Activated naive CD4-positive, alpha-beta T cell treated with anti-CD3 and anti-CD28 coated beads for 36 hours (primary cell): Measurements from ENCODE around the gene EEF1A2. TPM values are rescaled to one million over a fixed set of nuclear protein-coding genes. Genes with fewer than 3 reads are reported as not detected.

Source experiments
- CTCF ChIA-PET: fragments of 350-600 bp; sonication (Branson Sonifier 250); formaldehyde crosslinking; loops from one replicate; lab custom pipeline; 2021; ENCODE audit warnings: antibody characterized with exemption; lab: Charles Lee
- DNase-seq: peaks from one replicate; pipeline ENCODE4 v3.0.0-alpha.2; 2020
- H3K27ac Mint-ChIP-seq: one replicate; pipeline ENCODE4 v1.8.0; 2021; ENCODE audit warnings: mild to moderate bottlenecking, mixed read lengths
- H3K27me3 Mint-ChIP-seq: one replicate; pipeline ENCODE4 v1.8.0; 2021; ENCODE audit warnings: low read depth, mixed read lengths
- H3K36me3 Mint-ChIP-seq: one replicate; pipeline ENCODE4 v1.8.0; 2021; ENCODE audit warnings: low read depth, mixed read lengths
- H3K4me1 Mint-ChIP-seq: one replicate; pipeline ENCODE4 v1.8.0; 2021; ENCODE audit warnings: low read depth, mixed read lengths
- H3K4me3 Mint-ChIP-seq: one replicate; pipeline ENCODE4 v1.8.0; 2021; ENCODE audit warnings: mild to moderate bottlenecking, moderate library complexity, mixed read lengths
- H3K9me3 Mint-ChIP-seq: one replicate; pipeline ENCODE4 v1.8.0; 2021; ENCODE audit warnings: mixed read lengths
- intact Hi-C: fragments of 100-400 bp; cut with micrococcal nuclease; formaldehyde crosslinking; loops from one replicate; pipeline ENCODE4 v1.15.1; 2023
- total RNA-seq, 2 experiments: library from RNA; stranded (reverse); gene quantifications; one replicate each; pipeline ENCODE4 v1.2.3, GENCODE V29; 2021

EEF1A2 gene
- total RNA-seq, 2 experiments from 2014 or later: 0.12 TPM; not detected in 1

DNA sequence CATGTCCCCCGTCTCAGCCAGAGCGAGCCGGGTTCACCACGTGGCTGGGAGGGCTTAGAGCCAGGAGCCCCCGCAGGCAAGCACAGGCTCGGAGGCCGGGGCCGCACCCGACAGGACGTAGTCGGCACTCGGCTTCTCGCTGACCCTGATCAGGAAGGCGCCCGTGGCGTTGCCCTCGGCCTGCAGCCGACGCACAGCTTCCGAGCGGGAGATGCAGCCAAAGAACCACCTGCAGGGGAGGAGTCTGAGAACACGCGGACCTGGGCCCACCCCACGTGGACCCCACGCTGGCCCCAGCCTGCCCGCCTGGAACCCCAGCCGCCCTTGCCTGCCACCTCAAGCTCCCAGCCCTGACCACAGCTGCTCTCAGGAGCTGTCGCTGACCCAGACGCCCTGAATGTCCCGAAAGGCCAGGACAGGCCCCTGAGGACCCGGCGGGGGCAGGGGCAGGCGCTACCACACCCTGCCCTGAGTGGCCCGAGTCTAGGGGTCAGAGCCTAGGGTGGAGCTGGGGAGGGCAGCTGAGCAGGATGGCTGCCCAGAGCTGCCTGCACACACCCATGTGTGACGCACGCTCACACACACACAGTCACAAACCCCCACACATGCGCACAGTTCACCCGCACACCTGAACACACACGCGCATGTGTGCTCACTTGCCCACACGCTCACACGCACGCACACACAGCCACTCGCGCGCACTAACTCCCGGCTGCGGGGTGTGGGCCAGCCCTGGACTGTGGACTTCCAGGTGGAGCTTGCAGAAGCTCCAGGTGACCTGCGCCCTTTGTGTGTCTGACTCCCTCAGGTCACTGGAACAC lies 36.2 kb upstream of the EEF1A2 start:
- CTCF ChIA-PET: interaction anchor here (0.7 kb wide), 1 partner anchor 38 kb away, joined by 3 read pairs; no protein-coding TSS in a partner anchor

DNA sequence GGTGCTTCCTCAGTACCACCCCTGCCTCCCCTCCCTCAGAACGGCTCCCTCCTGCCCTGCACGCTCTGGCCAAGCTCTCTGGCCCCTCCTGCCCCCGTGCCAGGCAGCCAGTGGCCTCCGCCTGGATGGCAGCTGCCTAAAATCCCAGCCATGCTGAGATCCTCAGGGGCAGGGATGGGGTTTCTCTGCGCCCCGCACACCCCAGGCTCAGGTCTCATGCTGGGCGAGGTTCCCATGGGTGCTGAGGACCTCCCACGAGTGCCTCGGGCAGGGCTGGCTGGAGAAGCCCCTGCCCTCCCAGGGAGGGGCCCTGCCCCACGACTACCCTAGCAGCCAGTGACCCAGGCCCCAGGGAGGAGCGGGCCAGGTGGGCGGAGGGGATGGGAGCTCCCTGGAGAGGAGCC lies 35.5 kb upstream of the EEF1A2 start:
- CTCF ChIA-PET: no interaction called here
- H3K27ac Mint-ChIP-seq: no peak overlapping the region
- peaks cover 11% of the 10 kb centered on the region for H3K4me1 Mint-ChIP-seq
- no peak overlapping the region for H3K4me3 Mint-ChIP-seq
- no peaks in the 10 kb centered on the region for H3K36me3 Mint-ChIP-seq
- intact Hi-C loops: loop anchor here (10.0 kb wide), 1 partner anchor 90 kb away; the partner anchor contains the start of gene GMEB2
- H3K27me3 Mint-ChIP-seq: no peaks in the 10 kb centered on the region
- H3K9me3 Mint-ChIP-seq: no peaks in the 10 kb centered on the region
- DNase-seq: no peak

More for the DNA sequence above, 36.2 kb upstream of the EEF1A2 start:
- Mint-ChIP-seq H3K36me3 (no peaks in the 10 kb centered on the region), H3K4me3 (no peak overlapping the region), H3K4me1 (peaks cover 11% of the 10 kb centered on the region), H3K9me3 (no peaks in the 10 kb centered on the region), H3K27me3 (no peaks in the 10 kb centered on the region), H3K27ac (no peak overlapping the region)
- intact Hi-C loops: loop anchor here (5.0 to 10.0 kb wide), 3 partner anchors 90 to 247 kb away; partner anchors contain the start of gene GMEB2
- peak; percentile 3 for DNase-seq

DNA sequence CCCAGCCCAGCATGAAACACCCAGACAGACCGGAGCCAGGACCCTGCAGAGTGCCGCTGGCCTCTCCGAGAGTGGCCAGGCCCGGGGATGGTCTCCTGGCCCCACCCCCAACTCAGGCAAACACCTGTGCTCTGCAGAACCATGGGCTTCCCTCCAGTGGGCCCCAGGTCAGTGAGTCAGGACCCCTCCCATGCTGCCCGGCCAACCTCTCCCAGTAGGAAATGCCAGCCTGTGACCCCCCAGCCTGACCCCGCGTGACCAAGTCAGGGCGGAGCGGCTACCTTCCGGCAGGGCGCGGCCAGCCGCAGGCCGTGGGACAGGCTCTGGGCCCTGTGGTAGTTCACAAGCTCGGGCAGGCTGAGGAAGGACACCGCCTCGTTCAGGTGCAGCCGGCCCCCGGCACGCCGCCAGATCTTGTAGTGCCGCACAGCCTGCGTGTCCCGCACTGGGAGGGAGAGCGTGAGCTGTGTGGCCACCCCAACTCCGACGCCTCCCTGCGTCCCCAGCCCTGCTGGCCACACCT lies 35.0 kb upstream of the EEF1A2 start:
- DNase-seq: peak; percentile 4
- Mint-ChIP-seq H3K4me1 (peaks cover 11% of the 10 kb centered on the region), H3K4me3 (no peak overlapping the region), H3K36me3 (no peaks in the 10 kb centered on the region), H3K27ac (no peak overlapping the region), H3K9me3 (no peaks in the 10 kb centered on the region), H3K27me3 (no peaks in the 10 kb centered on the region)
- CTCF ChIA-PET: no interaction called here
- intact Hi-C loops: loop anchor here (10.0 kb wide), 1 partner anchor 91 kb away; the partner anchor contains the start of gene GMEB2

DNA sequence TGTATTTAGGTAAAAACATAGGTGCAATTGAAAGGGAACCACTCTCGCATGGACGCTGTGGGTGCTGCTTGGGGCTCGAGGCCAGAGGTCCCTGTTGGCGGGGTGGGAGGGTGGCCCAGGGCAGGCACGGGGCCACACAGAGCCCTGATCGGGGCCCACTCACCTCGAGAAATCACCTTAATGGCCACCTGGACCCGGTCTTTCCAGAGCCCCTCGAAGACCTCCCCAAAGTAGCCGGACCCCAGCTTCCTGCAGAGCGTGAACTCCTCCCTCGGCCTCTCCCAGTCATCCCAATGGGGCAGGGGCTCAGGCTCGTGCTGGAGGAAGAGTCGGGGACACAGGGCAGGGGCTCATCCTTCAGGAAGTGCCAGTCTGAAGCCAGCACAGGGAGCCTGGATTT lies 34.5 kb upstream of the EEF1A2 start:
- H3K4me1 Mint-ChIP-seq: peaks cover 13% of the 10 kb centered on the region
- H3K9me3 Mint-ChIP-seq: no peaks in the 10 kb centered on the region
- CTCF ChIA-PET: no interaction called here
- no peaks in the 10 kb centered on the region for H3K36me3 Mint-ChIP-seq
- H3K27ac Mint-ChIP-seq: no peak overlapping the region
- no peaks in the 10 kb centered on the region for H3K27me3 Mint-ChIP-seq
- H3K4me3 Mint-ChIP-seq: no peak overlapping the region
- peak; percentile 4 for DNase-seq
- intact Hi-C loops: loop anchor here (10.0 kb wide), 1 partner anchor 91 kb away; the partner anchor contains the start of gene GMEB2

DNA sequence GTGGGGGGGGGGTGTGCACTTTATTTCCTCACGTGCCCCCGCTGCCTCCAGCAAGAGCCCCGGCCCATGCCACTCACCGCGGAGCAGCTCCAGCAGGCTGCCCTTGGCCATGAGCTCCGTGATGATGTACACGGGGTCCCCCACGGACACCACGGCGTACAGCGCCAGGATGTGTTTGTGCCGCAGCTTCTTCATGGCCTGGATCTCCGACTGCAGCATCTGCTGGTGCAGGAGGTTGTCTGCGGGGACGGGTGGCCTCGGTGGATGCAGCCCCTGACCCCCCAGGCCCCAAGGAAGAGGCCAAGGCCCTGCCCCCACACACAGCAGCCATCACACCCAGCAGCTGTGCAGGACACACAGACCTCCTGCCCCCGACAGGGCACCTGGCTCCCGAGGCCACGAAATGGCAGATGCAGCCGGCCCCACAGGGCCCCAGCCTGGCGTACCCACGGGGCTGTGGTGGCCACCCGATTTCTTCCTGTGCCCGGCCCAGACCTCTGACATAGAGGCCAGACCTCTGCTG lies 33.6 kb upstream of the EEF1A2 start:
- intact Hi-C loops: loop anchor here (10.0 kb wide), 1 partner anchor 92 kb away; the partner anchor contains the start of gene GMEB2
- Mint-ChIP-seq H3K4me3 (no peak overlapping the region), H3K27me3 (no peaks in the 10 kb centered on the region), H3K4me1 (peaks cover 9% of the 10 kb centered on the region), H3K27ac (no peak overlapping the region), H3K9me3 (no peaks in the 10 kb centered on the region), H3K36me3 (no peaks in the 10 kb centered on the region)
- DNase-seq: peak; percentile 2
- CTCF ChIA-PET: no interaction called here

DNA sequence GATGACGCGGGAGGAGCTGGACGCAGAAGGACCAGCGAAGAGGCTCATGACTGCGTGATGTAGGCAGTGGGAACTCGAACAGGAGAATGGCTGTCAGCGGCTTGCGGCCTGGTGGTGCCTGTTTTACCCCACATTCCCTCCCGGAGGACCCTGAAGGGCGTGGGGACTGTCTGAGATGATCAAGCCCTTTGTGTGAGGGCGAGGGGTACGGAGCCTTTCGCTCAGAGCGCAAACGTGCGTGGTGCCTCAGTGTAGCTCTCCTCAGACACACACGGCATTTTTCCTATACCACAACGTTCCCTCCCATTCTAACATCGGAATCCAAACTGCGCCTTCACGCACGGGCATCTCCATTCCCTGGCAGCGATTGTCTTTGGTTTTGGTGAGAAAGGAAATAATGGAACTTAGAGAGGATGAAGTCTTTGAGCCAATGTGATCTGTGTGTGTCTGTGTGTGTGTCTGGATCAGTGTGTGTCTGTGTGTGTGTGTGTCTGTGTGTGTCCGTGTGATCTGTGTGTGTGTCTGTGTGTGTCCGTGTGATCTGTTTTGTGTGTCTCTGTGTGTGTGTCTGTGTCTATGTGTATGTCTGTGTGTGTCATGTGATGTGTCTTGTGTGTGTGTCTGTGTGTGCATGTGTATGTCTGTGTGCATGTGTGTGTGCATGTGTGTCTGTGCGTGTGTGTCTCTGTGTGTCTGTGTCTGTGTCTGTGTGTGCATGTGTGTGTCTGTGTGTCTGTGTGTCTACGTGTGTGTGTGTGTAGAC lies 33.0 kb upstream of the EEF1A2 start:
- Mint-ChIP-seq H3K4me1 (peaks cover 7% of the 10 kb centered on the region), H3K27me3 (no peaks in the 10 kb centered on the region), H3K9me3 (no peaks in the 10 kb centered on the region), H3K36me3 (no peaks in the 10 kb centered on the region), H3K4me3 (no peak overlapping the region), H3K27ac (no peak overlapping the region)
- CTCF ChIA-PET: no interaction called here
- peak; percentile 3 for DNase-seq
- intact Hi-C loops: loop anchor here (10.0 kb wide), 1 partner anchor 93 kb away; the partner anchor contains the start of gene GMEB2

DNA sequence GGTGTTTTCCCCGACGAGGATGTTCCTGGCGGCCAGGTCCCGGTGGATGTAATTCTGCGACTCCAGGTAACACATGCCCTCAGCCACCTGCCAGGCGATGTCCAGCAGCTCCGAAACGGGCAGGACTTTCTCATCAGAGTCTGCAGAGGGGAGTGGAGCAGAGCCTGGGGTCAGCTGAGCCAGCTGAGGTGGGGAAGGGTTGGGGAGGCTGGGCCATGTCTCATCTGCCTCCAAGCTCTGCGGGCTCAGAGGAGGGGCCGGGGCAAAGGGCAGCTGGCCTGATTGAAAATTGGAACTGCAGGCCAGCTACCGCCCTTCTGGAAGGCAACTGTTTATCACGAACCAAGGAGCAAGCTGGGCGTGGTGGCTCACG lies 31.9 kb upstream of the EEF1A2 start:
- CTCF ChIA-PET: no interaction called here
- peaks cover 4% of the 10 kb centered on the region for H3K4me1 Mint-ChIP-seq
- no peaks in the 10 kb centered on the region for H3K27me3 Mint-ChIP-seq
- H3K4me3 Mint-ChIP-seq: no peak overlapping the region
- no peaks in the 10 kb centered on the region for H3K36me3 Mint-ChIP-seq
- DNase-seq: no peak
- H3K27ac Mint-ChIP-seq: no peak overlapping the region
- no peaks in the 10 kb centered on the region for H3K9me3 Mint-ChIP-seq
- intact Hi-C loops: loop anchor here (10.0 kb wide), 1 partner anchor 94 kb away; the partner anchor contains the start of gene GMEB2

DNA sequence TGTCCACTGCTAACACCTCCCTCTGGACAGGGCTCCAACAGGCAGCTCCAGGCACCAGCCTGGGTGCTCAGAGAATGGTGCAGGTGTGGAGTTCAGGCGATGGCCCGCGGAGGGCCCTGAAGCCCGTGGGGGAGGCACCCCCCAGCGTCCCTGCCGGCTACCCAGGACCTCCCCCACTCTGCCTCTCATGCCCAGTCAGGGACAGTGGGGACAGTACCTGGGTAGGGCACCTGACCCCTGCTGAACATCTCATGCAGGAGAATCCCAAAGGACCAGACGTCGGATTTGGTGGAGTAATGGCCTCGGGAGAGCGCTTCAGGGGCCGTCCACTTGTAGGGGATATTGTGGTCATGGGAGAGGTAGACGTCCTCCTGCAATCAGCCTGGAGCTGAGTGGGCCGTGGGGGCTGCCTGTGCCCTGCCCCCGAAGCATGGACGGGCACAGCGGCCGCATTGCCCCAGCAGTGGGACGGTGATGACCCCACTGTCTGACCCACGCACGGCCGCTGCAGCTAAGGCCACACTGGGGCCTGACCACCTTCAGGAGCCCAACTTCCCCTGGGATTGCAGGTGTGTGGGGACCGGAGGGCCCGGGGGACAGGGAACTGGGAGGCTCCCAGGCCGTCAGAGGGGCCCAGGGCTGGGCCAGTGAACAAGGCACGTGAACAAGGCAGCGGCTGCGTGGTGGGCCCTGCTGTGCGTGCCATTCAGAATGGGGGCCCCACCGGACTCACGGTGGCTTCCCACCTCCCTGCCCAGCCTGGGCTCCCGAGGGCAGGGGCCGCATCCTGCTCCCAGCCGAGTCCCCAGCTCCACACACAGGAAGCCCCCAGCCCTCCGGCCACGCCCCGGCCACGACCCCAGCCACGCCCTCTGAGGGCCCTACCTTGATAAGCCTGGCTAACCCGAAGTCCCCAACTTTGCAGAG lies 31.2 kb upstream of the EEF1A2 start:
- Mint-ChIP-seq H3K4me3 (no peak overlapping the region), H3K27ac (no peak overlapping the region), H3K4me1 (peaks cover 4% of the 10 kb centered on the region), H3K36me3 (no peaks in the 10 kb centered on the region), H3K27me3 (no peaks in the 10 kb centered on the region), H3K9me3 (no peaks in the 10 kb centered on the region)
- DNase-seq: no peak
- CTCF ChIA-PET: interaction anchor here (1.0 kb wide), 1 partner anchor 8 kb away, joined by 4 read pairs; no protein-coding TSS in a partner anchor
- intact Hi-C loops: loop anchor here (10.0 kb wide), 1 partner anchor 95 kb away; the partner anchor contains the start of gene GMEB2

DNA sequence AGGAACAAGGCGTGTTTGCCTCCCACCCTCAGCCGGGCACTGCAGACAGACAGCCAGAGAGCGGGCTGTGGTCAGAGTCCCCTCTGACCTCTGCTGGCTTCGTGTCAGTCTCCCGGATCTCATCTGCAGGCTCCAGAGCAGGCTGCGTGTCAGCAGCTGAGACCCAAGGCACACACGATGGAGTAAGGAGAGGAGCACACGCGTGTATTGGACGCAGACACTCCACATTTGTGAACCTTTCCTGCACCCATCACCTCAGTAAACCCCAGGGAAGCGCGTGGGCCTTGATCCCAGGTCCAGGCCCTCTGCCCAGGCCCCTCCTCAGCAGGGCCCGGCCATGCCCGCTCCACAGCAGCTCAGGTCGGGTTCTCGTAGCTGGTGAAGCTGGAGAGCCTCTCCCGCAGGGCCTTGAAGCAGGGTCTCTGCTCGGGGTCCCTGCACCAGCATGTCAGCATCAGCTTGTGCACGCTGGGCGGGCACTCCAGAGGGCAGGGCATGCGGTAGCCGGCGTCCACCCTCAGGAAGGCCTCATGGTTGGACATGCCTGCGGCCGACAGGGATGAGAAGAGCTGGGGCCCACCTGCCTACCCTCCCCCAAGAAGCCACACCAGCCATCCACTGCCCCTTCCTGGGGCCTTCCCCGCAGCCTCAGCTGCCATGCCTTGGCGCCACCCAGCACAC lies 30.4 kb upstream of the EEF1A2 start:
- Mint-ChIP-seq H3K36me3 (peaks cover 2% of the 10 kb centered on the region), H3K27me3 (no peaks in the 10 kb centered on the region), H3K4me3 (no peak overlapping the region), H3K4me1 (peaks cover 4% of the 10 kb centered on the region), H3K27ac (no peak overlapping the region), H3K9me3 (no peaks in the 10 kb centered on the region)
- intact Hi-C loops: no loop called here
- DNase-seq: no peak
- CTCF ChIA-PET: interaction anchor here (0.9 to 1.0 kb wide), 2 partner anchors 9 kb away, joined by 4 read pairs; no protein-coding TSS in a partner anchor

DNA sequence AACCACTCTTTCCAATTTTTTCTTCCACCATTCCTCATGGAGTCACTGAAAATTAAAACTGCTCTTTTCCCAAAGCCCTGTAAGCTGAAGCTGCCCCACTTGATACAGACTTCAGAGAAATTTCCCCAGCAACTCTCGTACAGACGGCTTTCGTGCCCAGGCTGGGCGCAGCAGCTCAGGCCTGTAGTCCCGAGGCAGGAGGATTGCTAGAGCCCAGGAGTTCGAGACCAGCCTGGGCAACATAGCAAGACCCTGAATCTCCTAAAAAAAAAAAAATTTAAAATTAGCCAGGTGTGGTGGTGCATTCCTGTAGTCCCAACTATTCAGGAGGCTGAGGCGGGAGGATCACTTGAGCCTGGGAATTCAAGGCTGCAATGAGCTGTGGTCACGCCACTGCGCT lies 28.3 kb upstream of the EEF1A2 start:
- peaks cover 21% of the 10 kb centered on the region for H3K36me3 Mint-ChIP-seq
- H3K27ac Mint-ChIP-seq: no peak overlapping the region
- CTCF ChIA-PET: interaction anchor here (1.0 to 1.2 kb wide), 2 partner anchors 10 to 31 kb away, joined by 3 to 4 read pairs; partner anchors contain the start of gene PTK6
- H3K4me3 Mint-ChIP-seq: no peak overlapping the region
- intact Hi-C loops: no loop called here
- peaks cover 7% of the 10 kb centered on the region for H3K9me3 Mint-ChIP-seq
- H3K4me1 Mint-ChIP-seq: peaks cover 9% of the 10 kb centered on the region
- no peaks in the 10 kb centered on the region for H3K27me3 Mint-ChIP-seq
- no peak for DNase-seq

DNA sequence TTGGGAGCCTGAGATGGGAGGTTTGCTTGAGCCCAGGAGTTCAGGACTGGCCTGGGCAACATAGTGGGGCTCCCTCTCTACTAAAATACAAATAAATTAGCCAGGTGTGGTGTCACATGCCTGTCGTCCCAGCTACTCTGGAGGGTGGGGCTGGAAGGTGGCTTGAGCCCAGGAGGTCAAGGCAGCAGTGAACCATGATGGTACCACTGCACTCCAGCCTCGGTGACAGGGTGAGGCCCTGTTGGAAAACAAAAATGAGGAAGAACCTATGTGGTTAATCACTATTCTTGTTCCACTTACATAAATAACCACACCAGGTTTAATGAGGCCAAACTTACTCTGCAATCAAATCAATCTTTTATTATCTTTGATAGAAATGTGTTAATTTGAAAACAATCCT lies 27.1 kb upstream of the EEF1A2 start:
- intact Hi-C loops: no loop called here

More for the DNA sequence above, 27.1 kb upstream of the EEF1A2 start:
- H3K27me3 Mint-ChIP-seq: no peaks in the 10 kb centered on the region
- H3K4me3 Mint-ChIP-seq: no peak overlapping the region
- no peak overlapping the region for H3K27ac Mint-ChIP-seq
- CTCF ChIA-PET: no interaction called here
- H3K36me3 Mint-ChIP-seq: peaks cover 24% of the 10 kb centered on the region
- H3K4me1 Mint-ChIP-seq: peaks cover 9% of the 10 kb centered on the region
- no peak for DNase-seq
- H3K9me3 Mint-ChIP-seq: peaks cover 7% of the 10 kb centered on the region
